HG03521 (cell line): Measurements from ENCODE around the gene SHROOM2.
A peak's percentile ranks its signal among the peaks of the same experiment; 100 is the strongest.

Experiments
- ATAC-seq: cut with Tn5 transposase; IDR thresholded peaks from one replicate; pipeline ENCODE4 v1.9.1; 2021; ENCODE audit warnings: mild to moderate bottlenecking, moderate library complexity; ENCODE audit not compliant: unreplicated experiment

SHROOM2 gene

DNA sequence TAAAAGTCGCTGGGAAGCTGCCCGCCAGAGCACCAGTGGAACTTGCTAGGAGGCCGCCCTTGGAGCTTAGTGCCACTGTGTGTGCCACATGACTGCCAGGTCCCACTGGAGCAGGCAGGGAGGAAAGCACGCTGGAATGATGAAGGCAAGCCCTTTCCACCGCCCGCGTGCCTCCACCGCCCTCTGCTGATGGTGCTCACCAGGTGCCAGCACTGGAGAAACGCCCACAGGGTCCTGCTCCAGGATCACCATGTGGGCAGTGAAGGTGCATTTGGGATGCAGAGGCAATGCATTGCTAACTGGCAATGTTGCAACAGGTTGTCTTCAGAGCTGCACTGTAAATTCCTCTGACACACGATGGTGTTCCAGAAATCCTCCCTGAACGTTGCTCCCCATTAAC, 76.3 kb downstream of the SHROOM2 start:
- ATAC-seq = no peak

DNA sequence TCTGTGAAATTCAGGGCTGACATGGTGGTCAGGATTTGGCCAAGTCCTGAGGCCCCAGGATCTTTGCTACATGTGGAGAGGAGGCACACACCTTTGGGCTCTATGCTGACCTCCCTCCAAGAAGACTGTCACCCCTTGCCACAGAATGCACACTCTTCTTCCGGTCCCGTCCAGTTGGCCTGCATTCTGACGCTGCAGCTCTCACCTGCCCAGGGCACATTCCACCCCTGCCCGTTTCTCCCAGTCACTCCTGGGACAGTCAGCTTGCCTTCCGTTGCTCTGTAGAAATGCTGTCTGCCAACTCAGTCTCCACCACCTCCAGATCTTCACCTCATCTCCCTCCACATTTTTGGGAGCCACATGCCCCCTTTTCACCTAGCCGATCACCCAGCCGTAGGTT, 76.7 kb downstream of the SHROOM2 start:
- ATAC-seq = no peak

DNA sequence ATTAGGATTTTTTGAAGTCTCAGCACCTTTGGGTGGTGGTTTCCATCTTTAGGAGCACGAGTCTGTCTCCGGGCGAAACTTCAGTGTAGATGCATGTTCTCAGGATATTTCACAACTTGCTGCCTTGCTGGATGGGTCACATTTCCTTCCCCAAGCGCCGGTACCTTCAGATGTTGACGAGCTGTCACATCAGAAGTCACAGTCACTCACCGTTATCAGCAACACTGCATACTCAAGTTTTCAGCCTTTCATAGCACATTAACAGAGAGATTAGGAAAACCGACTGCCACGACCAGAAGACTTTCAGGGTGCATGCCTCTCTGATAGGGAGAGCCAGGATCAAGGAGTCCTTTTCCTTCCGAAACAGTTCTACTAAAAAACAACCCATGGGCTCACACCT, 77.8 kb downstream of the SHROOM2 start:
- no peak for ATAC-seq

DNA sequence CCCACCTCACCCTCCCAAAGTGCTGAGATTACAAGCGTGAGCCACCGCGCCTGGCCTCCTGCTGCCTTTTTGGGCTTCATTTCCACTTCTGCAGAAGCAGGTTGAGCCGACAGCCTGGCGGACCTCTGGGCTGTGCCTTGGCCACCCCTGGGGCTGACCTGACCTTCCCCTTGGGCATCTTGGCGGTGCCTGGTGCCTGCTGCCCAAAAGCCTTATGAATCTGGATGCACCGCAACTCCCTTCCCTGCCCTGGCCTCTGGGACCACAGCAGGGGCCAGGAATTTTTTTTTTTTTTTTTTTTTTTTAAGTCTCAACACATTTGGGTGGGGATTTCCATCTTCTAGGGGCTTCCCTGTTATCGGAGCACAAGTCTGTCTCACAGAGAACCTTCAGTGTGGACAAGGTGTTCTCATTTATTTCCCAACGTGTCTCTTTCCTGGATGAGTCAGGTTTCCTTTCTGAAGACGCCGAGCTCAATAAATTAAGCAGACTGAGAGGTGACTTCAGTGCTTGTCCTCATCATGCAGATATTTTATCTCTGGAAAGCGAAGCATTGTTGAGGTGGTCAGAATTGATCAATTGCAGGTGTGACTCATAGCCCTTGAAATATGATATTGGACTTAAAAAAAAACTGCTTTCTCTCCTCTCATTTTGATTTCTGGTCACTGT, 79.7 kb downstream of the SHROOM2 start:
- no peak for ATAC-seq

DNA sequence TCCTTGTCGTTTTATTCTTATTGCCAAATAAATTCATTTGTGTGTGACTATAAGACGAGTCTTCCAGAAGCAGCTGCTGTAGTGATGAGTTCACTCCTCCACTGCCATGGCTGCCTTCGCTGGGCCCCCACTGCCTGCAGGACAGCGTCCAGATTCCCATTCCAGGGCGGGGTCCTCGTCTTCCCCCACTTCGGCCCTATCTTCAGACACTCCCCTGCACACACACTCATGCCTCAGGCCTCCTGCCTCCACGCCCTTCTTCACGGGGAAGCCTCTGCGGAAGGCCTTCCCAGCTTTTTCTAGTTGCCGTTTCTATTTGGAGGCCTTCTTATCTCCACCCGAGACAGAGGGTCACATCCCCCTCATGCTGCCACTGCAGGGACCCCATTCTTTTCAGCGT, 80.4 kb downstream of the SHROOM2 start:
- no peak for ATAC-seq

- no peak for ATAC-seq
Observed at GRCh38 chrX:9867226-9867625, 81.0 kb downstream of the SHROOM2 start.

GRCh38 chrX:9867753-9868152, 81.5 kb downstream of the SHROOM2 start:
- no peak for ATAC-seq

GRCh38 chrX:9871701-9872268, 85.6 kb downstream of the SHROOM2 start:
- no peak for ATAC-seq

DNA sequence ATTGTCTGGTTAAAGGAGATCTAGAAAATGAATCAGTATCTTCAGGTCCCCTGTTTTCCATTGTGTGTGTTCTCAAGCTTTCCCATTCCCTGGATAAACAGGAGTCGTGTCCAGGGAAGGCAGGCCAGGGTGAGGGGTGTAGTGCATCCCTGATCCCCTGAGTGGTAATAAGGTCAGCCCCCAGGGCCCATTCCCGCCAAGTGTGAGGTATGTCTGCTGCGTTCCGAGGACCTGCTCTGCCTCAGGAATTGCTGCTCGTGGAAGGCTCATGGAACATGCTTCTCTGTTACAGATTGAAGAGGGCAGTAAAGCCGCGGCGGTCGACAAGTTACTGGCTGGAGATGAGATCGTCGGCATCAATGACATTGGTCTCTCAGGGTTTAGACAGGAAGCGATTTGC, 87.1 kb downstream of the SHROOM2 start:
- ATAC-seq = no peak

DNA sequence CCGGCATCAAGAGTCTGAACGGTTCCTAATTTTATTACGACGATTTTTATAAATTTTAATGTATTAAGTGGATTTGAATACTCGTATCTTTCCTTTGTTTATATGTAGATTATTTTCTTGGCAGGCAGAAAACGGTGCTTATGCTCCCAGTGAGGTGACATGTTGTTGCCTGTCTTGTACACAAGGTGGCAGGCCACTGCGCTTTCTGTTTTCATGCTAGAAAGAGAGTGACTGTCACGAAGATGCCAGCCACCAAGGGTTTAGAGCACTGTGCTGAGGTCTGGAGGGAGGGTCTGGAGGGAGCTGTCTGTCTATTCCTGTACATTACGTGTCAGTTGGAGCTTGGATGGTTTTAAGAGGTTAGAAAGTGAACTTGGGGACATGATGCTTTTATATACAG, 87.7 kb downstream of the SHROOM2 start:
- no peak for ATAC-seq

DNA sequence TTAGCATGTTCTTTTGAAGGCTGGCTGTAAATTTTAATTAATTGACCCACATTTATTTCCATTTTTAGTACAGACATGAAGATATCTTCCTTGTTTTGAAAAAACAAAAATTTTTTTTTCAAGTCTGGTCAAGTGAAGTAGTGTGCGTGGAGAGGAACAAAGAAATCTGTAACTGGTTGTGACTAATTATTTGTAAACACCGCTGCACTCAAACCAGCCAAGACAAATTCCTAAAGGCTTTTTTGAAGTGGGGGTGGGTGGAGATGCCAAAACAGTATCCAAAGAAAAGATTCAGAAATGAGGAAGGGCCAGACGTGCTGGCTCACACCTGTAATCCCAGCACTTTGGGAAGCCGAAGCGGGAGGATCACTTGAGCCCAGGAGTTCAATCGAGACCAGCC, 88.3 kb downstream of the SHROOM2 start:
- no peak for ATAC-seq

DNA sequence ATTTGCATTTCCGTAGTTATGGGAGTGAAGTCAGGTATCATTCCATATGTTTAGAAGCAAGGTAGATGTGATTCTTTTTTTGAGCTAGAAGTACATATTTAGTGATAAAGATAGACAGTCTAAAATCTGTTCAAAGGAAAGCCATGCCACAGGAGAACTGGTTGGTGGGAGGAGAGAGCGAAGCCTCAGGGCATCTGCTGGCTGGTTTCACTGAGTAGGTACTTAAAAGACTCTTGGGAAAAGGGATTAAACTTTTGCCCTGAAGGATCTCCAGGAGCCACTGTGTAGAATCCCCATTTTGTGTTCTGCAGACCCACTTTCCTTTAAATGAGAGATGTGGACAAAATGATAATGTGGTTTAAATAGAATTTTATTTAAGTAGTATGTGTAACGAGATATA, 89.6 kb downstream of the SHROOM2 start:
- ATAC-seq = no peak

- ATAC-seq = no peak
Observed at GRCh38 chrX:9876201-9876600, 90.0 kb downstream of the SHROOM2 start.

- no peak for ATAC-seq
Observed at GRCh38 chrX:9878146-9878820, 92.1 kb downstream of the SHROOM2 start.

GRCh38 chrX:9880237-9880636, 94.0 kb downstream of the SHROOM2 start:
- no peak for ATAC-seq

DNA sequence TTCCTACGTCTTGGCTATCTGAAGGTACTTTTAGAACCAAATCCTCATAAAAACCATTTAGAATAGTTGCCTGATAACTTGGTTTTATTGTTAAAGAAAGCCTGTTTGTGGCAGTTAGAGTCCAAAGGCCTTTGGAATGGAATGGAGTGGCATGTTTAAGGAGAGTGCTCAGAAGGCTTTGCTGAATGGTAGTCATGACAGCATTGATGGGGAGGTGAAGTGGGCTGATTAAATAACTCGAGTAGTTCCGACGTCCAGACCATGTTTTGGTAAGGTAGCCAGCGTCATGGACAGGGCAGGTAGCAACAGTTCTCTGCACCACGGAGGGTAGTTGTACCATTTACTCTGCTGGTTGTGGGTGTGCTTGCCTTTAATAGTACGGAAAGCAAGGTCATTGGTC, 94.6 kb downstream of the SHROOM2 start:
- ATAC-seq = no peak

DNA sequence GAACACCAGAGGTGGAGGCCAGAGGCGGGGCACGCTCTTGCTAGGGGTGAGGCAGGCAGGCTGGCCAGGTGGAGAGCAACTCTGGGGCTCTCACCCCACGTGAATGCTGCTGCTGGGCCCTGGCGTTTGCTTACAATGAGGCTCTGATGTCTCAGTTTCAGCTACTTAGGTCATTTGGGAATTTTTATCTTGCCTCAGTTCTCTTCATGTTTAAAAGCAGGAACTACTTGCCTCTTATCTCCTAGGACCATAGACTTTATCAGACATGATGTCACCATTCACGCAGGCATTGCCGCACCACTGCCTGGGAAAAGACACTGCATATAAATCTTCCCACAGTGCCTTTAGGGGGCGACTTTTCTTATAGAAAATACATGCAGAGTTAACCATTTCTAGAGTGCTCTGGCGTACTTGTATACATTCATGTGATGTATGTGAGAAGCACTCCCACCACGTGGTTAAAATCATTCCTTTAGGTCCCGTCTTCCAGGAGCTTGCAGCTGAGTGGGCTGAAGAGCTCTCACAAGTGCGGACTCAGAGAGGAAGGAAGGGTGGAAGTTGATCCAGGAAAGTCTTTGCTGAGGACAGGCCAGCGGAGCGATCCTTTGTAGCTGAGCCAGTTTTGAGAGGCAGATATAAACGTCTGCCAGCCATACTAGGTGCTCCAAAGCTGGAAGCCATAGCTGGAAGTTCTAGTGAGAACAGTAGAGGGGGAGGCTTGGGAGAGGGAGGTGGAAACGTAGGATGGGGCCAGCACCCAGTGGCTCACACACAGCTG, 96.6 kb downstream of the SHROOM2 start:
- ATAC-seq = no peak

DNA sequence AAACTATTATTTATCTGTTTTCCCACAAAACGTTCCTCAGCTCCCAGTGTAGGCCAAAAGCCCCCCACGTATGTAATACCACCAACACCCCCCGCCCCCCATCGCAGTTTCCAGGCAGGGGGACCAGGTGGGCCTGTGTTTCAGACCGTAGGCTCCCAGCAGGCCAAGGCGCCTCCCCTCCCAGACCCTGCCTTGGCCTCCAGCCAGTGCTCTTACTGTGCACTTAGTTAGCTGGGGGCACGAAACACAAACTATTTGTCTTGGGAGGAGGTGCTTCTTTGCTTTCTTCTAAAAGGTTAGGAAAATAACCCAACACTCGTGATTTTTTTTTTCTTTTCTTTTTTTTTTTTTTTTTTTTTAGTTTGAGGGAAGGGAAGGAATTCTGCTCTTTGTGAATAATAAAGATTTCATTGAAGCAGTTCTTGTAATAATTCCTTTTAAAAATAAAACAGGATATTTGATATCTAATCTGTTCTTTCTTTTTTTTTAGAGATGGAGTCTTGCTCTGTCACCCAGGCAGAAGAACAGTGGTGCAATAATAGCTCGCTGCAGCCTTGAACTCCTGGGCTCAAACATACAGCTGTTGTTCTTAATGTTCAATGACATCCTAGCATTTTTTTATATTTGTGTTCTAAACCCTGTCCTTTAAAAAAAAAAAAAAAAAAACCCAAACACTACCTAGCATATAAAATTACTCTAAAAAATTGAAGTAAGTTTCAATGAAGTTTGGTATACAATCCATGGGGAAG, 98.0 kb downstream of the SHROOM2 start:
- ATAC-seq = no peak

GRCh38 chrX:9885150-9885549, 98.9 kb downstream of the SHROOM2 start:
- ATAC-seq = peak; percentile 71

DNA sequence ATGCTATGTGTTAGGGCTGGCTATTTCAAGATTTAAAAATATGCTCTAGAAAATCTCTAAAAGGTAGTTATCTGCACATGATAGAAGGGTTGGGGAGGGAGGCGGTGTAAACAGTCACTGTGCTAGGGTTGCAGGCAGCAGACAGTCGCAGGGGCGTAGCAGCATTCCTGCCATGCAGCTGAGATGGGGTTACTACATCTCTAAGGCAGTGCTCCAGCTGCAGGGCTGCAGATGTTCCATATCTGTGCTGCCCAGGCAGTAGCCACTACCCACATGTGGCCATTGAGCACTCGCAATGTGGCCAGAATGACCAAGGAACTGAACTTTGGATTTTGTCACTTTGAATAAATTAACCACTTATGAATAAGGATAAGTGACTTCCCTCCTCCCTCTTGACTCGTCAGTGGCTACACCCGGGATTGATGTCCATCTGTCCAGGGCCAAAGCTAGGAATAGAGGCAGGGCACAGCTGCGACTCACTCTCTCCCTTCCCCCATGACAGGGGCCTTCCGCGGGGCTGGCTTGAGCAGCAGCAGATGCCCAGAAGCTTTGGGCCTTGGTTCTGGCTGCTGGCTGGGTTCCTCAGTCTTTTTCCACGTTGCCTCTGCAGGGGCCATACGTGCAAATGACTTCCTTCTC, 101.5 kb downstream of the SHROOM2 start:
- no peak for ATAC-seq
